ENCODE results near the gene DICER1. TPM values are rescaled to one million over a fixed set of nuclear protein-coding genes. Genes with fewer than 3 reads are reported as not detected.

Gene DICER1
- total RNA-seq, 2 donors from 2014 or later, result 104 to 115 TPM

Other genes starting within 250 kb of the DICER1 start
- 1 to 10 TPM; 2.6 to 3.5 TPM for gene CLMN, start 162.4 kb upstream of the DICER1 start, total RNA-seq